HCT116 (cell line): ENCODE results near the gene HOTAIR.

Experiments
- POLR2A ChIP-seq: IDR thresholded peaks from 2 replicates; pipeline ENCODE4 v1.7.0; 2011; ENCODE audit warnings: borderline replicate concordance; ENCODE audit not compliant: insufficient read depth, insufficient read length; ENCODE audit errors: extremely low read depth
- YY1 ChIP-seq: IDR thresholded peaks from 2 replicates; pipeline ENCODE4 v1.6.1; 2011; ENCODE audit warnings: low read length, low read depth, moderate library complexity, mild to moderate bottlenecking; ENCODE audit not compliant: insufficient replicate concordance; ENCODE audit errors: extremely low read depth
- TF ChIP-seq, protein P1 (sequence below), 3 experiments: fragments of 200-600 bp in 1 of 3; sonication (generic) in 1 of 3; IDR thresholded peaks in 2 of 3; conservative IDR thresholded peaks in 1 of 3; 2 replicates each; pipeline ENCODE4 v1.5.1; 2012 to 2017; ENCODE audit warnings: low read depth in 2 of 3, low read length in 2 of 3, antibody characterized with exemption in 1 of 3, borderline replicate concordance in 1 of 3, control low read depth in 1 of 3, mild to moderate bottlenecking in 1 of 3, mixed read lengths in 1 of 3, mixed run types in 1 of 3, moderate library complexity in 1 of 3; ENCODE audit not compliant: insufficient read depth in 1 of 3

DNA sequence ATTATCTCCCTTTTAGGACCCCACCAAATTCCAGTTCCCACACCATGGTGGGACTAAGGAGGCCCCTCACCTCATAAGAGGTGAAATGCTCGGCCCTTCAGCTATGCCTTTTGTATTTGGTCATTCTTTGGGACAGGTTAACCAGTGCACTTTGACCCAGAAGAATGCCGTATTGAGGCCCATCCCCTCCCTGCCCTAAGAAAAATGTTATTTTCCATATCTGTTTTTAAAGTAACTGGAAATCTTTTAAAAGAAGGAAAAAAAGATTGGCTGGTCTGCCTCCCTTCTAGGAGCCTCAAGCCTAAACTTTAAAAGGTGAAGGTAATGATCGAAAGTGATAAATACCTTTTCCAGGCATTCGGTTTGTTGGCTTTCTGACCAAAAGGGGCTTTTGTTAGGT is 41.8 kb downstream of the HOTAIR start:
- no peak for TF ChIP-seq POLR2A
- TF ChIP-seq YY1 = no peak
- TF ChIP-seq, protein P1, sequence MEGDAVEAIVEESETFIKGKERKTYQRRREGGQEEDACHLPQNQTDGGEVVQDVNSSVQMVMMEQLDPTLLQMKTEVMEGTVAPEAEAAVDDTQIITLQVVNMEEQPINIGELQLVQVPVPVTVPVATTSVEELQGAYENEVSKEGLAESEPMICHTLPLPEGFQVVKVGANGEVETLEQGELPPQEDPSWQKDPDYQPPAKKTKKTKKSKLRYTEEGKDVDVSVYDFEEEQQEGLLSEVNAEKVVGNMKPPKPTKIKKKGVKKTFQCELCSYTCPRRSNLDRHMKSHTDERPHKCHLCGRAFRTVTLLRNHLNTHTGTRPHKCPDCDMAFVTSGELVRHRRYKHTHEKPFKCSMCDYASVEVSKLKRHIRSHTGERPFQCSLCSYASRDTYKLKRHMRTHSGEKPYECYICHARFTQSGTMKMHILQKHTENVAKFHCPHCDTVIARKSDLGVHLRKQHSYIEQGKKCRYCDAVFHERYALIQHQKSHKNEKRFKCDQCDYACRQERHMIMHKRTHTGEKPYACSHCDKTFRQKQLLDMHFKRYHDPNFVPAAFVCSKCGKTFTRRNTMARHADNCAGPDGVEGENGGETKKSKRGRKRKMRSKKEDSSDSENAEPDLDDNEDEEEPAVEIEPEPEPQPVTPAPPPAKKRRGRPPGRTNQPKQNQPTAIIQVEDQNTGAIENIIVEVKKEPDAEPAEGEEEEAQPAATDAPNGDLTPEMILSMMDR (IDR thresholded peaks at IDR 0.05 in 2 of 3, conservative IDR thresholded peaks at IDR 0.05 in 1 of 3; ENCODE audit: borderline replicate concordance in 1 of 3, insufficient read depth in 1 of 3, low read depth in 2 of 3, low read length in 2 of 3) = no peak
